ENCODE data around the gene PTPA.
"Not testable (repeated sequence)": the region's sequence is repeated elsewhere in the genome, so short reads cannot be mapped to it uniquely, and the experiment has no call there.

The PTPA gene

GRCh38 chr9:129197045-129197444 is 85.8 kb downstream of the PTPA start:
- DNase-seq (ENCODE audit: low read depth in 1 of 2, low spot score in 1 of 2) = not testable (repeated sequence)

- no peak for DNase-seq (ENCODE audit: low read depth in 1 of 2, low spot score in 1 of 2)
Measured at GRCh38 chr9:129197978-129198318, 86.7 kb downstream of the PTPA start.
